GM12801 (cell line): ENCODE measurements around the gene FCRL1.

Experiments used
- TF ChIP-seq, protein P1 (sequence below): IDR thresholded peaks from one replicate; pipeline ENCODE4 v1.5.1; 2011; ENCODE audit warnings: control low read depth; ENCODE audit not compliant: insufficient read length; ENCODE audit errors: extremely low read depth

FCRL1 gene, protein sequence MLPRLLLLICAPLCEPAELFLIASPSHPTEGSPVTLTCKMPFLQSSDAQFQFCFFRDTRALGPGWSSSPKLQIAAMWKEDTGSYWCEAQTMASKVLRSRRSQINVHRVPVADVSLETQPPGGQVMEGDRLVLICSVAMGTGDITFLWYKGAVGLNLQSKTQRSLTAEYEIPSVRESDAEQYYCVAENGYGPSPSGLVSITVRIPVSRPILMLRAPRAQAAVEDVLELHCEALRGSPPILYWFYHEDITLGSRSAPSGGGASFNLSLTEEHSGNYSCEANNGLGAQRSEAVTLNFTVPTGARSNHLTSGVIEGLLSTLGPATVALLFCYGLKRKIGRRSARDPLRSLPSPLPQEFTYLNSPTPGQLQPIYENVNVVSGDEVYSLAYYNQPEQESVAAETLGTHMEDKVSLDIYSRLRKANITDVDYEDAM

DNA sequence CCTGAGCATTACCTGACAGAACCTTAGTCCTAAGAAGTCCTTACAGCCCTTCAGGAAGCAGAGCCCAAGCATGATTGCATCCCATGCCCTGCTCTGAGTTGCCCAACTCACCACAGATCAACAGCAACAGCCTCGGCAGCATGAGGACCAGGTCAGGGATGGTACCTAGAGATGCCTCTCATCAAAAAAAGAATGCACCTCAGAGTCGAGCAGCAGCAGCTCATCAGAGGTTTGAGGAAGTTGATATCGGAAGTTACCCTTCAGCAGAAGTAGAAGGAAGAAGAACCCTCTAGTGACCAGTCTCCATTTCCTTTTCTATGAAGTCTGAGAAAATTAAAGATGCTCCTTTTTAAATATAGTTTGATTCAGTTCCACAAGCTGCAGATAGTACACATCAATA is at the start of gene FCRL1:
Gene FCRL1 (minus strand): TSS at position 225 of the 400 bp plus-strand sequence. CDS start 83 bp downstream, at position 142.
- TF ChIP-seq, protein P1, sequence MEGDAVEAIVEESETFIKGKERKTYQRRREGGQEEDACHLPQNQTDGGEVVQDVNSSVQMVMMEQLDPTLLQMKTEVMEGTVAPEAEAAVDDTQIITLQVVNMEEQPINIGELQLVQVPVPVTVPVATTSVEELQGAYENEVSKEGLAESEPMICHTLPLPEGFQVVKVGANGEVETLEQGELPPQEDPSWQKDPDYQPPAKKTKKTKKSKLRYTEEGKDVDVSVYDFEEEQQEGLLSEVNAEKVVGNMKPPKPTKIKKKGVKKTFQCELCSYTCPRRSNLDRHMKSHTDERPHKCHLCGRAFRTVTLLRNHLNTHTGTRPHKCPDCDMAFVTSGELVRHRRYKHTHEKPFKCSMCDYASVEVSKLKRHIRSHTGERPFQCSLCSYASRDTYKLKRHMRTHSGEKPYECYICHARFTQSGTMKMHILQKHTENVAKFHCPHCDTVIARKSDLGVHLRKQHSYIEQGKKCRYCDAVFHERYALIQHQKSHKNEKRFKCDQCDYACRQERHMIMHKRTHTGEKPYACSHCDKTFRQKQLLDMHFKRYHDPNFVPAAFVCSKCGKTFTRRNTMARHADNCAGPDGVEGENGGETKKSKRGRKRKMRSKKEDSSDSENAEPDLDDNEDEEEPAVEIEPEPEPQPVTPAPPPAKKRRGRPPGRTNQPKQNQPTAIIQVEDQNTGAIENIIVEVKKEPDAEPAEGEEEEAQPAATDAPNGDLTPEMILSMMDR: no peak

DNA sequence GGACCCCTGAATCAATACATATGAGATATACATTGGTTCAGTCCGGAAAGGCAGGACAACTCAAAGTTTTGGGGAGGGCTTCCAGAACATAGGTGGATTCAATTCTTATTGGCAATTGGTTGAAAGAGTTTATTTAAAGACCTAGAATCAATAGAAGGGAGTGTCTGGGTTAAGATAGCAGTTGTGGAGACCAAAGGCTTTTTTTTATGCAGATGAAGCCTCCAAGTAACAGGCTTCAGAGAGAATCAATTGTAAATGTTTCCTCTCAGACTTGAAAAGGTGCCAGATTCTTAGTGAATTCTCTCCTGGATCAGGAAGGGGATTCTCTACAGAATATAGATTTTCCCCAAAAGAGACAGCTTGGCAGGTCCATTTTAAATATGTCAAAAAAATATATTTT is 48.7 kb upstream of the FCRL1 start:
- TF ChIP-seq, protein P1: no peak

DNA sequence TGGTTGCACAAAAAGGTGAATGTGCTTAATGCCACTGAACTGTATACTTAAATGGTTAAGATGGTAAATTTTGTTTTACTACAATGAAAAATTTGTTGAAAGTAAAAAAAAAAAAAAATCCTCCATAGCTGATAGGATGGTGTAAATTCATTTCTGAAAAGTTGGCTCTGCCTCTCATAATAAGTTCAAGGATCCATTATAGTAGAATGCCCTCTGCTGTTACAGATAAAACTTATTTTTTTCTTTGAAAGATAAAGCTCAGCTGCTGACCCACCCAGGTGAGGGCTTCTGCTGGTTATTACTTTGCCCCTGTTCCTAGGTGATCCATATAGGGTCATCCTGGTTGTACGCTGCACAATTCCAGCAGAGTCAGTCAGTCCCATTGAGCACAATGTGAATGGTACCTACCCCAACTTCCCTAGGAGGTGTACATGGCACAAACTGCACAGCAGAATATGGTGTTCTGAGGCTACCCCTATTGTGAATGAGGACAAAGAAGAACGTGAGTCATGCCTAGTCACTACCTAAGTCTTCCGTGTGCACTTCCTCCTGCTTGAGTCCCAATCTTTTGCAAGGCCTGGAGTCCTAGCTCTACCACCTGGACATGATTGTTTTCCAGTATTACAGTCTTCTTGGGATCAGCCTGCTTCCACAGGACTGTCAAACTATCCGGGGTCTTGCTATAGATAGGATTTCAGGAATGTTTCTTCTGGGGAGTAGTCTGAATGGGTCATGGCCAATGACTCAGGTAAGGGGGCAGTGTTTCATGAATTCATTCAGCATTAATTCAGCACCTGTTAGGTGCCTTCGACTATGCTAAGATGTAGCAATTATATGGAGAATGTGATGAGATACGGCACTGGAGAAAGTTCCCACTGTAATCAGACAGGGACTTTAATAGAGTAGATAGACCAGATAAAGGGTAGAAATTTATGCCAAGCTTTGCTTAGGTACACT is 42.5 kb upstream of the FCRL1 start:
- TF ChIP-seq, protein P1: no peak

DNA sequence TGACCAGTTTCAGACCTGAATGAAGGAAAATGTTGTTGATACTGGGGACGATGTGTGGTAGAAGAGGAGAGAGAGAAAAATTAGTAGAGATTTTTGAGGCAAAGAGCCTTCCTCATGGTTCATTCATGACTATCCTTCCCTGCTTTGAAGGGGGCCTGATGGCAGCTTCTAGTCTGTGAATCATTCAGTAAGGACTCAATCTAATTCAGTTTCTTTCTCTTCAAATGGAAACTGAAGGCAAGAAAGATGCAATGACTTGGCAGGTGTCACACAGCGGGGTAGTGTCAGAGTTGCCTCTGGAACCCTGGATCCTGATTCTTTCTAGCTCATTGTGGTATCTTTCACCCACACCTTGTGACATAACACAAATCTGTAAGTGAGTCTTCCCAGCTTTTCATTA is 36.6 kb upstream of the FCRL1 start:
- TF ChIP-seq, protein P1: no peak

DNA sequence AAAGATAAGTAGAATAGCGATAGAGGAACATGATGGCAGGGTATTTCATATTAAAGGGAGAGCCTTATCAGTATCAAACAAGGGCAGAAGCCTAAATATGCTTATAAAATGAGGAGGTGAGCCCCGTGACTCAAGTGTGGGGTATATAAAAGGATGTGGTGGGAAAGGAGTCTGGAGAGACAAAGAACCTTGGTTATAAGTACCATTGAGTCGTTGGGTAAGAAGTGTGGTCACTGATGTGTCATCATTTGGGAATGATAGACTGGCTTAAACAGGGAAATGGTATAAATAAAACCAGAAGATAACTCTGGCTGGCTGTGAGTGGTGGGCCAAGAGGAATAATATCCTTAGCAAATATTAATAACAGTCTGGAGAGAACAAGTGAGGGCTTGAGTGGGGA is 32.6 kb upstream of the FCRL1 start:
- TF ChIP-seq, protein P1: no peak

DNA sequence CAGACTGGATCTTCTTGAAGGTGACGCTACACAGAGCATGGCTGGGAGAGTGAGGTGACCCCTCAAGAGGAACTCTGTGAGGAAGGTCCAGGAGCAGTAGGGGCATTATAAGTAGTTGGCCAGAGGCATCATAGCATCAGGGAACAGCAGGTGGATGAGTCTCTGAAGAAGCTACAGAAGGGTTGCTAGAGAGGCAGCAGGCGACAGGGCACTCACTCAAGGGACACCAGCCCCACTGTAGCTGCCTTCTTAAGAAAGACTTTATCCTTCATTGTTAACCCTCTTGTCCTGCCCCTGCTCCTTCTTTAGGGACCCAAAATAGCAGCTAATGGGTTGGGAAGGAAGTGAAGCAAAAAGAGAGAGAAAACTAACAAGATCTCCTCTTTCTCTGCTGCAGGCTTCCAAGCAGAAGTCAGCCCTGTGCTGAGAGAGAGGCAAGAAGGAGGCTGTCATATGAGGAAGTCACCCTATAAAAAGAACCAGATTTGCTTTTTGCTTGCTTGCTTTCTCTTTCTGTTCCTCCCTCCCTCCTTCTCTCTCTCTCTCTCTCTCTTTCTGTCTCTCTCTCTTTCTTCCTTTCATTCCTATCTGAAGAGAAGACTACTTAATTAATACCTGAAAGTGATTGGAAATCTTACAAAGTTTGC is 29.4 kb upstream of the FCRL1 start:
- TF ChIP-seq, protein P1: no peak

DNA sequence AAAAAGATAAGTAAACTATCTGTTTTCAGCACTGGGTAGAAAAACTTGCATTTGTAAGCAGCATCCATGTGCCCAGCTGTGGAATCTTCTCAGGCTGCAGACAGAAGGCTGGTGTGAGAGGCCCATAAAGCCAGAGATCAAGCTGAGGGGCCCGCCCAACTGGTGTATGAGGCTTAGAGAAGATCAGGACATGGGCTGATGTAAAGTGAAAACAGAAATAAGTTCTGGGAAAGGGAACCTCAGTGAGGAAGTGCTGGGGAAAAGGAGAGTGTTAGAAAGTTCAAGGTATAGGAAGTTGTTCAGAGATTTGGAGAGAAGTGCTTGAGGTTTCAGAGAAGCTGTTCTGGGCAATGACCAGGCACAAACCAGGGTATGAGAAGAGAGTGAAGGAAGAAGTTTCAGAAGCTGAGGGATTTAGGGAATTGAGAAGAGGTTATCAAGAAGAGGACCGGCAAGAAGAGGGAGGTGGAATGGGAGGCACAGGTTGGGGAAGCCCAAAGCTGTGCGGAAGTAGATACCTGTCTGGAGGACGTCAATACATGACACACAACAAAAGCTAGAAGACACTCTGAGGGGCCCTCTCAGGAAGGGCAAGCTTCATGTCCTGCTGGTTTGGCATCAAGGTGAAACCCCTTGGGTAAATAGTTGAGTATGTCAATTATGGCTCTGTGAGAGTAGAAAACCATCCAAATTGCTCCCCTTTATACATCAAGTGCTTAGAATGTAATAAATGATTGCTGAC is 24.3 kb upstream of the FCRL1 start:
- TF ChIP-seq, protein P1: no peak
